Bronchial epithelial cell (primary cell): ENCODE results near the gene C9orf152. TPM values are rescaled to one million over a fixed set of nuclear protein-coding genes. Genes with fewer than 3 reads are reported as not detected.

Experiments used
- DNase-seq: peaks from one replicate; pipeline ENCODE4 v3.0.0-alpha.2; 2010; ENCODE audit warnings: low read depth
- FAIRE-seq: peaks from 2 replicates; lab custom pipeline; 2011; peaks lifted over from hg19 to GRCh38; lab: Jason Lieb, UNC
- H3K27me3 ChIP-seq: 2 replicates; pipeline ENCODE4 v1.5.1; 2011; ENCODE audit warnings: low read length; ENCODE audit not compliant: control insufficient read depth, insufficient read depth
- H3K36me3 ChIP-seq: 2 replicates; pipeline ENCODE4 v1.5.1; 2011; ENCODE audit warnings: low read length; ENCODE audit not compliant: control insufficient read depth, insufficient read depth
- H3K4me3 ChIP-seq: 2 replicates; pipeline ENCODE4 v1.5.1; 2011; ENCODE audit warnings: mild to moderate bottlenecking, low read depth, low read length, control low read depth
- total RNA-seq: library from RNA; depleted of rRNA; stranded (reverse); fragments of >200 nt; gene quantifications from 2 replicates; pipeline ENCODE4 v1.2.1, GENCODE V29; 2014
- TF ChIP-seq, protein P1 (sequence below): IDR thresholded peaks from 2 replicates; pipeline ENCODE4 v1.5.1; 2011; ENCODE audit warnings: mild to moderate bottlenecking, moderate library complexity, low read length, control low read depth, inconsistent platforms; ENCODE audit not compliant: insufficient read depth, severe bottlenecking

Gene C9orf152
- total RNA-seq, 1 donor from 2014 or later, result under 0.01 TPM

DNA sequence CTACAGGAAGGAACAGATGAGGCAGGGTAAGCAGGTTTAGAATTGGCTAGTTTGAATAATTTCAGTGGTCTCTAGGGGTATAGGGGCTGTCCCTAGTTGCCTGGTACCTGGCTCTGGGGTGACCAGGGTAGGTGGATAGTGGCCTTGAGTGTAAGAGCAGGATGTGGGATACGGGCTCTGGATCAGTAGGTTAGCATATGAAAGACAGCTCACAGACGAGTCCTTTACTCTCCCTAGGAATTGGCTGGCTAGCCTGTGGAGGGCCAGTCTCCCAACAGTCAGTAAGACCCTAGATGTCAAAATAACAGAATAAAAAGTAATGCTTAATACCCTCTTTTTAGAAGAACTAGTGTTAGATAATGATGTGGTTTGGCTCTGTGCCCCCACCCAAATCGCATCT, 16.6 kb upstream of the C9orf152 start:
- H3K4me3 ChIP-seq, result no peak overlapping the region
- no peak for FAIRE-seq
- no peak for DNase-seq
- TF ChIP-seq, protein P1, sequence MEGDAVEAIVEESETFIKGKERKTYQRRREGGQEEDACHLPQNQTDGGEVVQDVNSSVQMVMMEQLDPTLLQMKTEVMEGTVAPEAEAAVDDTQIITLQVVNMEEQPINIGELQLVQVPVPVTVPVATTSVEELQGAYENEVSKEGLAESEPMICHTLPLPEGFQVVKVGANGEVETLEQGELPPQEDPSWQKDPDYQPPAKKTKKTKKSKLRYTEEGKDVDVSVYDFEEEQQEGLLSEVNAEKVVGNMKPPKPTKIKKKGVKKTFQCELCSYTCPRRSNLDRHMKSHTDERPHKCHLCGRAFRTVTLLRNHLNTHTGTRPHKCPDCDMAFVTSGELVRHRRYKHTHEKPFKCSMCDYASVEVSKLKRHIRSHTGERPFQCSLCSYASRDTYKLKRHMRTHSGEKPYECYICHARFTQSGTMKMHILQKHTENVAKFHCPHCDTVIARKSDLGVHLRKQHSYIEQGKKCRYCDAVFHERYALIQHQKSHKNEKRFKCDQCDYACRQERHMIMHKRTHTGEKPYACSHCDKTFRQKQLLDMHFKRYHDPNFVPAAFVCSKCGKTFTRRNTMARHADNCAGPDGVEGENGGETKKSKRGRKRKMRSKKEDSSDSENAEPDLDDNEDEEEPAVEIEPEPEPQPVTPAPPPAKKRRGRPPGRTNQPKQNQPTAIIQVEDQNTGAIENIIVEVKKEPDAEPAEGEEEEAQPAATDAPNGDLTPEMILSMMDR, result no peak
- H3K27me3 ChIP-seq, result no peaks in the 10 kb centered on the region
- H3K36me3 ChIP-seq, result no peaks in the 10 kb centered on the region

DNA sequence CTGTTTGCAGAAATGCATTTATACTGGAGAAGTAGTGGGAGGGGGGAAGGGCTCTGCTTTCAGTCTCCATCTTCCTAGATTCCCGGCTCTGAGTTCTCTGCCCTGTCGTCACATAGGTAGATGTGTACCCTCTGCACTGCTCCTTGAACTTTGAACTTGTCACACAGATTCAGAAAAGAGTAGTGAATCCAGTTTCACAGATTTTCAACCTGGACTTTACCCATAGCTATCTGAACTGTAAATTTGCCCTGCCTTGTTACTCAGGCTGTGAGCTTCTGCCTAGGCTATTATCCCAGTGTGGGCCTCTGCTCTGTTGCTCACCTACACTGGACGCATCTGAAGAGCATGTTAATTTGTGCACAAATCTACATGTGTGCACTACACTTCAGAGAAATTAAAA, 12.8 kb upstream of the C9orf152 start:
- no peaks in the 10 kb centered on the region for H3K27me3 ChIP-seq
- DNase-seq, result no peak
- no peak for FAIRE-seq
- no peaks in the 10 kb centered on the region for H3K36me3 ChIP-seq
- H3K4me3 ChIP-seq, result no peak overlapping the region
- TF ChIP-seq, protein P1, result no peak

DNA sequence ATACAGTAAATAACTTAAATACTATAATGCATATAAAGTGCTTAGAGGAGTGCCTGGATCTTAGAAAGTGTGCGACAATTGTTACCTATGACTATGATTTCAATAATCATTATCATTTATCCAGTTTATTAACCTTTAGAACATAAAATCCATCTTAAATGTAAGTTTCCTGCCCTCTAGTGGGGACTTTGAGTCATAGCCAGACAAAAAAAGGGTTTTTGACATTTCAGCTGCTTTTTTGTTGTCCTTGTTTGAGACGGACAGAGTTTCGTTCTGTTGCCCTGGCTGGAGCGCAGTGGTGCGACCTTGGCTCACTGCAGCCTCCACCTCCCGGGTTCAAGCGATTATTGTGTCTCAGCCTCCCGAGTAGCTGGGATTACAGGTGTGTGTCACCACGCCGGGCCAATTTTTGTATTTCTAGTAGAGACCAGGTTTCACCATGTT, 9.7 kb upstream of the C9orf152 start:
- no peak overlapping the region for H3K4me3 ChIP-seq
- H3K27me3 ChIP-seq, result no peaks in the 10 kb centered on the region
- FAIRE-seq (no peak), DNase-seq (peak; percentile 53)
- H3K36me3 ChIP-seq, result no peaks in the 10 kb centered on the region
- TF ChIP-seq, protein P1, result peak; percentile 51

DNA sequence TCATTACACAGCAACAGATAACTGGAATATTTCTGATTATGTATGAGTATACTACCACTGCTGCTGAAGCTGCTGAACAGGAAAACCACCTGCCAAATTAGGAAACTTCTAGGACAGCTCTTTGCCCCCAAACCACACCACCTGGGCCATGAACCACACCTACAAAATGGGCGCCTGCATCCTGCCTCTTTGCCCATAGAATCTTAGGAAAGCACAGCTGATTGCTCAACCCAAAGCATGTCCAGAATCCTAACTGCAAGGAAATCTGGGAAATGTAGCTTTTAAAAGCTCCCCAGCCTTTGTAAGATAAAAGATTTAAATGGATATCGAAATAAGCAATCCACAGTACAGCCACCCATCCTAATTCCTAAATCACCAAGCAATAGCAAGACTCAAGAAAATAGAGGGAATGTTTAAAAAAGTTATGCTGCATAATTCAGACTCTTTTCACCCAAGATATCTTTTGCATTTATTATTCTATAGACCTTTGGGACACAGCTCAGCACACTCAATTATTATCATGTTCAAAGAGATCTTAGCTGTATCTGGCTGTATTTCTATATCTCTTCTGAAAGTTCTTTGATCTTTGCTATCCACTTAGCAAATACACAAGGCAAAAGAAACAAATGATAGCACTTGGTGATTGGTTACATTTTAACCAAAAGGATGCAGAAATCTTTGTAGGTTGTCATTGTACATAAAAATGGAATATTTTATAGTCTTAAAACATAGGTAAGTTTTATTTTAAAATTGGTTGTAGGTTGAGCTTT, 6.8 kb upstream of the C9orf152 start:
- FAIRE-seq, result no peak
- Histone ChIP-seq H3K36me3 (no peaks in the 10 kb centered on the region), H3K4me3 (no peak overlapping the region), H3K27me3 (no peaks in the 10 kb centered on the region)
- TF ChIP-seq, protein P1, result no peak
- no peak for DNase-seq

DNA sequence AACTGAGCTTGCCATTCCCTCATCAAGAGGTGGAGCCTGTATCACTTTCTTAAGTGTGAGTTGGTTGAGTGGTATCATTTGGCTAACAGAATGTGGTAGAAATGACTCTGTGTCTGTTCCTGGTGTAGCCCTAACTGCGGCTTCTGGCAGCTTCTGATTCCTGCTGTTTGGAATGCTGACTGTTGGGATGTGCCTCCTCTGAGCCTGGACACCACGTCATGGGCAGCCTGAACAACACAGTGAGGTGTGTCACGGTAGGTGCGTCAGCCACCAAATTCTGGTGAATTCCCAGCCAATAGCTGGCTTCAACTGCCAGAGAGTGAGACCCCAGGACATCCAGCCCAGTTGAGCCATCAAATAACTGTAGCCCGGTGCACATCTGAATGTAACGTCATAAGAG, 6.1 kb upstream of the C9orf152 start:
- TF ChIP-seq, protein P1, result no peak
- Histone ChIP-seq H3K36me3 (no peaks in the 10 kb centered on the region), H3K27me3 (no peaks in the 10 kb centered on the region), H3K4me3 (no peak overlapping the region)
- peak; percentile 51 for DNase-seq
- FAIRE-seq, result no peak
